HCT116 (cell line): ENCODE data around the gene IBA57. TPM values are rescaled to one million over a fixed set of nuclear protein-coding genes. Genes with fewer than 3 reads are reported as not detected.

ENCODE experiments used
- ATAC-seq: fragments of 200-7000 bp; cut with Tn5 transposase; 2 replicates; pipeline ENCODE4 v1.9.1; 2020; ENCODE audit warnings: mild to moderate bottlenecking, moderate library complexity
- BruUV-seq: library from RNA; stranded (reverse); fragments of 400-500 nt; replicated peaks from 2 replicates; lab custom pipeline; 2021; lab: Mats Ljungman, UMichigan
- CTCF ChIA-PET: fragments of 300-600 bp; sonication (Branson Sonifier 250); formaldehyde crosslinking; loops from one replicate; lab custom pipeline; 2021; ENCODE audit warnings: antibody characterized with exemption; lab: Charles Lee
- POLR2A ChIA-PET: fragments of 300-600, 350-600 bp; sonication (Branson Sonifier 250); formaldehyde crosslinking; loops from one replicate; lab custom pipeline; 2021; ENCODE audit warnings: antibody characterized with exemption; lab: Charles Lee
- RAD21 ChIA-PET, 2 experiments: fragments of 300-600 bp; sonication (Branson Sonifier 250); formaldehyde crosslinking; loops; one replicate each; lab custom pipeline; 2023; ENCODE audit warnings: low total read pairs in 2 of 2; ENCODE audit not compliant: uncharacterized antibody in 2 of 2, unreplicated experiment in 2 of 2, low non-redundant PET in 1 of 2; lab: Charles Lee
- DNase-seq: peaks from one replicate; pipeline ENCODE4 v3.0.0-alpha.2; 2010; ENCODE audit warnings: low read depth, low spot score
- H2AFZ ChIP-seq: fragments of 200-600 bp; shearing (Covaris generic), sonication (generic); 2 replicates; pipeline ENCODE4 v1.6.1; 2017; ENCODE audit warnings: low read depth, mixed run types, mixed read lengths, antibody characterized with exemption, low read length; ENCODE audit not compliant: poor library complexity, severe bottlenecking
- H3K27ac ChIP-seq: 2 replicates; pipeline ENCODE4 v1.5.1; 2012; ENCODE audit warnings: low read depth, low read length
- H3K27me3 ChIP-seq: fragments of 200-600 bp; sonication (generic); 2 replicates; pipeline ENCODE4 v1.6.1; 2016; ENCODE audit warnings: mixed run types, low read length, mixed read lengths; ENCODE audit not compliant: insufficient read depth
- H3K36me3 ChIP-seq, 2 experiments: fragments of 200-500 bp in 1 of 2; fragments of 200-600 bp in 1 of 2; sonication (Bioruptor generic) in 1 of 2; sonication (generic) in 1 of 2; 2 replicates each; pipeline versions ENCODE4 v1.5.1 to v1.6.1; 2014 to 2016; ENCODE audit warnings: low read length in 2 of 2, inconsistent platforms in 1 of 2, mixed read lengths in 1 of 2, mixed run types in 1 of 2; ENCODE audit not compliant: insufficient read depth in 2 of 2, control insufficient read depth in 1 of 2
- H3K4me1 ChIP-seq, 2 experiments: fragments of 200-600 bp in 1 of 2; sonication (generic) in 1 of 2; 2 replicates each; pipeline versions ENCODE4 v1.5.1 to v1.6.1; 2012 to 2017; ENCODE audit warnings: low read length in 2 of 2, inconsistent platforms in 1 of 2, mild to moderate bottlenecking in 1 of 2, mixed read lengths in 1 of 2, mixed run types in 1 of 2, moderate library complexity in 1 of 2; ENCODE audit not compliant: insufficient read depth in 2 of 2, control insufficient read depth in 1 of 2
- H3K4me2 ChIP-seq: fragments of 200-600 bp; sonication (generic); 2 replicates; pipeline ENCODE4 v1.6.1; 2017; ENCODE audit warnings: mixed run types, low read length, mixed read lengths
- H3K4me3 ChIP-seq, 2 experiments: fragments of 200-600 bp in 1 of 2; sonication (generic) in 1 of 2; replicated peaks in 1 of 2; 2 replicates each; pipeline ENCODE4 v1.5.1; 2011 to 2016; ENCODE audit warnings: low read length in 2 of 2, control low read depth in 1 of 2, low read depth in 1 of 2, mild to moderate bottlenecking in 1 of 2, mixed read lengths in 1 of 2, mixed run types in 1 of 2
- H3K79me2 ChIP-seq: fragments of 200-600 bp; sonication (generic); 2 replicates; pipeline ENCODE4 v1.6.1; 2017; ENCODE audit warnings: mild to moderate bottlenecking, mixed run types, low read length, moderate library complexity, mixed read lengths; ENCODE audit not compliant: insufficient read depth
- H3K9ac ChIP-seq: fragments of 200-600 bp; sonication (generic); 2 replicates; pipeline ENCODE4 v1.6.1; 2016; ENCODE audit warnings: low read length, mixed read lengths
- H3K9me2 ChIP-seq: fragments of 200-600 bp; sonication (generic), shearing (Covaris generic); 2 replicates; pipeline ENCODE4 v1.6.1; 2017; ENCODE audit warnings: mixed run types, mild to moderate bottlenecking, moderate library complexity; ENCODE audit not compliant: insufficient read depth
- H3K9me3 ChIP-seq, 2 experiments: fragments of 200-500 bp in 1 of 2; fragments of 200-600 bp in 1 of 2; sonication (Bioruptor generic) in 1 of 2; sonication (generic) in 1 of 2; 2 replicates each; pipeline ENCODE4 v1.6.1; 2014 to 2017; ENCODE audit warnings: low read length in 2 of 2, mixed read lengths in 2 of 2, inconsistent platforms in 1 of 2, low read depth in 1 of 2, mild to moderate bottlenecking in 1 of 2, mixed run types in 1 of 2, moderate library complexity in 1 of 2; ENCODE audit not compliant: control insufficient read depth in 1 of 2, insufficient read depth in 1 of 2
- H4K20me1 ChIP-seq: fragments of 200-600 bp; sonication (generic), shearing (Covaris generic); 2 replicates; pipeline ENCODE4 v1.6.1; 2017; ENCODE audit warnings: mixed run types, mild to moderate bottlenecking, moderate library complexity; ENCODE audit not compliant: insufficient read depth
- ATF3 ChIP-seq: IDR thresholded peaks from 2 replicates; pipeline ENCODE4 v1.6.1; 2012
- CEBPB ChIP-seq: IDR thresholded peaks from 2 replicates; pipeline ENCODE4 v1.6.1; 2012; ENCODE audit warnings: low read depth
- EGR1 ChIP-seq: IDR thresholded peaks from 2 replicates; pipeline ENCODE4 v1.6.1; 2012; ENCODE audit warnings: low read depth
- ELF1 ChIP-seq: IDR thresholded peaks from 2 replicates; pipeline ENCODE4 v1.6.1; 2012; ENCODE audit warnings: low read depth, borderline replicate concordance
- EZH2 ChIP-seq: fragments of 200-600 bp; sonication (generic); IDR thresholded peaks from 2 replicates; pipeline ENCODE4 v1.6.1; 2017; ENCODE audit warnings: antibody characterized with exemption, mixed run types
- FOSL1 ChIP-seq: IDR thresholded peaks from 2 replicates; pipeline ENCODE4 v1.6.1; 2012; ENCODE audit warnings: low read depth
- JUND ChIP-seq: IDR thresholded peaks from 2 replicates; pipeline ENCODE4 v1.6.1; 2012
- SP1 ChIP-seq: IDR thresholded peaks from 2 replicates; pipeline ENCODE4 v1.6.1; 2012; ENCODE audit warnings: low read depth
- TCF7L2 ChIP-seq: IDR thresholded peaks from 2 replicates; pipeline ENCODE4 v1.7.0; 2011; ENCODE audit warnings: borderline replicate concordance, inconsistent platforms; ENCODE audit not compliant: insufficient read depth, insufficient read length; ENCODE audit errors: extremely low read depth
- intact Hi-C: fragments of 100-400 bp; cut with micrococcal nuclease; formaldehyde crosslinking; loops from 2 replicates; pipeline ENCODE4 v1.10.0; 2022
- total RNA-seq: library from RNA; stranded (reverse); gene quantifications from one replicate; pipeline ENCODE4 v1.2.1, GENCODE V29; 2021; ENCODE audit not compliant: unreplicated experiment
- TF ChIP-seq, protein P1 (sequence below): IDR thresholded peaks from 2 replicates; pipeline ENCODE4 v1.6.1; 2012; ENCODE audit warnings: low read depth
- TF ChIP-seq, protein P2 (sequence below), 3 experiments: fragments of 200-600 bp in 1 of 3; sonication (generic) in 1 of 3; IDR thresholded peaks in 2 of 3; conservative IDR thresholded peaks in 1 of 3; 2 replicates each; pipeline ENCODE4 v1.5.1; 2012 to 2017; ENCODE audit warnings: low read depth in 2 of 3, low read length in 2 of 3, antibody characterized with exemption in 1 of 3, borderline replicate concordance in 1 of 3, control low read depth in 1 of 3, mild to moderate bottlenecking in 1 of 3, mixed read lengths in 1 of 3, mixed run types in 1 of 3, moderate library complexity in 1 of 3; ENCODE audit not compliant: insufficient read depth in 1 of 3

Gene IBA57
- total RNA-seq, 1 experiment from 2014 or later = 11.6 TPM

DNA sequence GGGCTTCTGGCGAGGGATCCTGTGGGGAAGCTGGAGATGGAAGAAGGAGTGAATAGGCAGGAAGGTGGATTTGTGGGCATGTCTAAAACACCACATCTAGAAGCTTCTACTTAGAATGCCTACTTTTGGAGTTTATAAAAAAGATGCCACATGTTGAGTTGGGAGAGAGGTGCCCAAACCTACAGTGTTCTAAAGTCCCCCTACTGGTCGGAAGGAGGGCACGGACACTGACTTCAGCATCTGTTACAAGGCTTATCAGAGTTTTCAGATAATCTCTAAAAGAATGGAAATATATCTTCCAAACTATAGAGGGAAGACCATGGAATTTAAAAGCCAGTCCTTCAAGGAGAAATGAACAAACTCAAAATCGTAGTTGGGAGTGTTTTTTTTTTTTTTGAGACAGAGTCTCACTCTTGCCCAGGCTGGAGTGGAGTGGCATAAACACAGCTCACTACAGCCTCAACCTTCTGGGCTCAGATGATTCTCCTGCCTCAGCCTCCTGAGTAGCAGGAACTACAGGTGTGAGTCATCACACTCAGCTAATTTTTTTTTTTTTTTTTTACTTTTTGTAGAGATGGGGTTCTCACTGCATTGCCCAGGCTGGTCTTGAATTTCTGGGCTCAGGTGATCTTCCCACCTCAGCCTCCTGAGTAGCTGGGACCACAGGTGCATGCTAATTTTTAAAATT is 14.8 kb downstream of the IBA57 start:
- DNase-seq = no peak

GRCh38 chr1:228180959-228181644 is 15.5 kb downstream of the IBA57 start:
- Histone ChIP-seq H3K9ac (no peak overlapping the region), H3K4me3 (no peak overlapping the region), H3K27ac (no peak overlapping the region), H3K4me1 (0 out of 4 replicates have a peak, but pooled peaks cover 0 to 9% of the 10 kb centered on the region in 2 experiments), H4K20me1 (no peaks in the 10 kb centered on the region), H3K27me3 (no peaks in the 10 kb centered on the region)
- ChIA-PET CTCF (no interaction called here), POLR2A (no interaction called here), RAD21 (no interaction called here)
- ATAC-seq = no peak
- intact Hi-C loops = no loop called here
- no peak for DNase-seq
- no TSS peak for BruUV-seq
- no peak for TF ChIP-seq TCF7L2
- TF ChIP-seq ATF3 = no peak
- no peak for TF ChIP-seq CEBPB
- no peak for TF ChIP-seq SP1
- TF ChIP-seq EGR1 = no peak
- no peak for TF ChIP-seq ELF1
- no peak for TF ChIP-seq FOSL1
- TF ChIP-seq JUND = no peak
- TF ChIP-seq, protein P1, sequence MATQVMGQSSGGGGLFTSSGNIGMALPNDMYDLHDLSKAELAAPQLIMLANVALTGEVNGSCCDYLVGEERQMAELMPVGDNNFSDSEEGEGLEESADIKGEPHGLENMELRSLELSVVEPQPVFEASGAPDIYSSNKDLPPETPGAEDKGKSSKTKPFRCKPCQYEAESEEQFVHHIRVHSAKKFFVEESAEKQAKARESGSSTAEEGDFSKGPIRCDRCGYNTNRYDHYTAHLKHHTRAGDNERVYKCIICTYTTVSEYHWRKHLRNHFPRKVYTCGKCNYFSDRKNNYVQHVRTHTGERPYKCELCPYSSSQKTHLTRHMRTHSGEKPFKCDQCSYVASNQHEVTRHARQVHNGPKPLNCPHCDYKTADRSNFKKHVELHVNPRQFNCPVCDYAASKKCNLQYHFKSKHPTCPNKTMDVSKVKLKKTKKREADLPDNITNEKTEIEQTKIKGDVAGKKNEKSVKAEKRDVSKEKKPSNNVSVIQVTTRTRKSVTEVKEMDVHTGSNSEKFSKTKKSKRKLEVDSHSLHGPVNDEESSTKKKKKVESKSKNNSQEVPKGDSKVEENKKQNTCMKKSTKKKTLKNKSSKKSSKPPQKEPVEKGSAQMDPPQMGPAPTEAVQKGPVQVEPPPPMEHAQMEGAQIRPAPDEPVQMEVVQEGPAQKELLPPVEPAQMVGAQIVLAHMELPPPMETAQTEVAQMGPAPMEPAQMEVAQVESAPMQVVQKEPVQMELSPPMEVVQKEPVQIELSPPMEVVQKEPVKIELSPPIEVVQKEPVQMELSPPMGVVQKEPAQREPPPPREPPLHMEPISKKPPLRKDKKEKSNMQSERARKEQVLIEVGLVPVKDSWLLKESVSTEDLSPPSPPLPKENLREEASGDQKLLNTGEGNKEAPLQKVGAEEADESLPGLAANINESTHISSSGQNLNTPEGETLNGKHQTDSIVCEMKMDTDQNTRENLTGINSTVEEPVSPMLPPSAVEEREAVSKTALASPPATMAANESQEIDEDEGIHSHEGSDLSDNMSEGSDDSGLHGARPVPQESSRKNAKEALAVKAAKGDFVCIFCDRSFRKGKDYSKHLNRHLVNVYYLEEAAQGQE = no peak
- no peak for TF ChIP-seq EZH2
- TF ChIP-seq, all 23 proteins: peak for 0
- Histone ChIP-seq H3K36me3 (no peaks in the 10 kb centered on the region), H3K79me2 (no peaks in the 10 kb centered on the region), H2AFZ (no peak overlapping the region), H3K4me2 (no peak overlapping the region), H3K9me2 (no peaks in the 10 kb centered on the region), H3K9me3 (no peaks in the 10 kb centered on the region)

More for the DNA sequence above, 14.8 kb downstream of the IBA57 start:
- RAD21 ChIA-PET = no interaction called here
- H4K20me1 ChIP-seq = no peaks in the 10 kb centered on the region
- H3K27me3 ChIP-seq = no peaks in the 10 kb centered on the region
- no peaks in the 10 kb centered on the region for H3K9me3 ChIP-seq
- H3K9me2 ChIP-seq = no peaks in the 10 kb centered on the region
- POLR2A ChIA-PET = no interaction called here
- ATAC-seq = peak; percentile 76
- H3K36me3 ChIP-seq = no peaks in the 10 kb centered on the region
- H3K4me1 ChIP-seq = 0 out of 4 replicates have a peak, but pooled peaks cover 0 to 9% of the 10 kb centered on the region in 2 experiments
- H3K27ac ChIP-seq = no peak overlapping the region
- CTCF ChIA-PET = no interaction called here
- TF ChIP-seq, protein P2, sequence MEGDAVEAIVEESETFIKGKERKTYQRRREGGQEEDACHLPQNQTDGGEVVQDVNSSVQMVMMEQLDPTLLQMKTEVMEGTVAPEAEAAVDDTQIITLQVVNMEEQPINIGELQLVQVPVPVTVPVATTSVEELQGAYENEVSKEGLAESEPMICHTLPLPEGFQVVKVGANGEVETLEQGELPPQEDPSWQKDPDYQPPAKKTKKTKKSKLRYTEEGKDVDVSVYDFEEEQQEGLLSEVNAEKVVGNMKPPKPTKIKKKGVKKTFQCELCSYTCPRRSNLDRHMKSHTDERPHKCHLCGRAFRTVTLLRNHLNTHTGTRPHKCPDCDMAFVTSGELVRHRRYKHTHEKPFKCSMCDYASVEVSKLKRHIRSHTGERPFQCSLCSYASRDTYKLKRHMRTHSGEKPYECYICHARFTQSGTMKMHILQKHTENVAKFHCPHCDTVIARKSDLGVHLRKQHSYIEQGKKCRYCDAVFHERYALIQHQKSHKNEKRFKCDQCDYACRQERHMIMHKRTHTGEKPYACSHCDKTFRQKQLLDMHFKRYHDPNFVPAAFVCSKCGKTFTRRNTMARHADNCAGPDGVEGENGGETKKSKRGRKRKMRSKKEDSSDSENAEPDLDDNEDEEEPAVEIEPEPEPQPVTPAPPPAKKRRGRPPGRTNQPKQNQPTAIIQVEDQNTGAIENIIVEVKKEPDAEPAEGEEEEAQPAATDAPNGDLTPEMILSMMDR (IDR thresholded peaks at IDR 0.05 in 2 of 3, conservative IDR thresholded peaks at IDR 0.05 in 1 of 3; ENCODE audit: borderline replicate concordance in 1 of 3, insufficient read depth in 1 of 3, low read depth in 2 of 3, low read length in 2 of 3) = peak in 2 of 3 experiments; percentile 55 to 58; a peak in 4 of 6 replicates
- no peak for TF ChIP-seq FOSL1
- H3K4me2 ChIP-seq = no peak overlapping the region
- intact Hi-C loops = no loop called here
- no peak overlapping the region for H3K4me3 ChIP-seq
- no peak overlapping the region for H2AFZ ChIP-seq
- H3K9ac ChIP-seq = no peak overlapping the region
- no TSS peak for BruUV-seq
- H3K79me2 ChIP-seq = no peaks in the 10 kb centered on the region
